ENCODE data around the gene NF1.

DNA sequence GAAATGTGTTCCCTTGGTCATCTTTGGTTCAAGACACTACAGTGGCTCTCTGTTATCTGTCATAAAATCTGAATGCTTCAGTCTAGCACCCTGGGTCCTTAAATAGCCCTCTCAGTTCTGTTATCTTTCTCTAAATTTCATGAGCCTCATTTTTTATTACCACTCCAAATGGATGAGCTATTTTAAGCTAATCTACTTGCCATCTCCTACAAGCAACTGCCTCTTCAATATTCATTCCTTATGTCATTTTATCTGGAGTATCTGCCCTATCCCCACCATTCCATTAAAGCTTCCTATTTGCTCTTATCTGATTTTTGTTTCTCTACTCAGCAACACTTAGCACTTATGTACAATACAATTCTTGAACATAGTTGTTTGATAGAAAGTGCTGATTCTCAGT is 254.7 kb downstream of the NF1 start:
- TF ChIP-seq EZH2 (optimal IDR thresholded peaks at IDR 0.05; ENCODE audit: low read depth, low read length) (no peak), EZH2phosphoT487 (IDR thresholded peaks at IDR 0.05; ENCODE audit: low read length) (no peak)
- TF ChIP-seq, protein P1, sequence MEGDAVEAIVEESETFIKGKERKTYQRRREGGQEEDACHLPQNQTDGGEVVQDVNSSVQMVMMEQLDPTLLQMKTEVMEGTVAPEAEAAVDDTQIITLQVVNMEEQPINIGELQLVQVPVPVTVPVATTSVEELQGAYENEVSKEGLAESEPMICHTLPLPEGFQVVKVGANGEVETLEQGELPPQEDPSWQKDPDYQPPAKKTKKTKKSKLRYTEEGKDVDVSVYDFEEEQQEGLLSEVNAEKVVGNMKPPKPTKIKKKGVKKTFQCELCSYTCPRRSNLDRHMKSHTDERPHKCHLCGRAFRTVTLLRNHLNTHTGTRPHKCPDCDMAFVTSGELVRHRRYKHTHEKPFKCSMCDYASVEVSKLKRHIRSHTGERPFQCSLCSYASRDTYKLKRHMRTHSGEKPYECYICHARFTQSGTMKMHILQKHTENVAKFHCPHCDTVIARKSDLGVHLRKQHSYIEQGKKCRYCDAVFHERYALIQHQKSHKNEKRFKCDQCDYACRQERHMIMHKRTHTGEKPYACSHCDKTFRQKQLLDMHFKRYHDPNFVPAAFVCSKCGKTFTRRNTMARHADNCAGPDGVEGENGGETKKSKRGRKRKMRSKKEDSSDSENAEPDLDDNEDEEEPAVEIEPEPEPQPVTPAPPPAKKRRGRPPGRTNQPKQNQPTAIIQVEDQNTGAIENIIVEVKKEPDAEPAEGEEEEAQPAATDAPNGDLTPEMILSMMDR (IDR thresholded peaks at IDR 0.05; ENCODE audit: low read length): no peak
